SH-SY5Y (cell line): Measurements from ENCODE around the gene PPP1R3E.

Source experiments
- GATA2 ChIP-seq: IDR thresholded peaks from 2 replicates; pipeline ENCODE4 v1.6.1; 2011; ENCODE audit warnings: mild to moderate bottlenecking, low read depth, low read length
- GATA3 ChIP-seq: IDR thresholded peaks from 2 replicates; pipeline ENCODE4 v1.6.1; 2011; ENCODE audit warnings: low read depth, mild to moderate bottlenecking, low read length, moderate library complexity

The PPP1R3E gene

GRCh38 chr14:23294734-23295561 is 7.7 kb downstream of the PPP1R3E start:
- peak; percentile 65 for TF ChIP-seq GATA2
- no peak for TF ChIP-seq GATA3

- no peak for TF ChIP-seq GATA2
- no peak for TF ChIP-seq GATA3
Measured at GRCh38 chr14:23286902-23287479, 15.7 kb downstream of the PPP1R3E start.

DNA sequence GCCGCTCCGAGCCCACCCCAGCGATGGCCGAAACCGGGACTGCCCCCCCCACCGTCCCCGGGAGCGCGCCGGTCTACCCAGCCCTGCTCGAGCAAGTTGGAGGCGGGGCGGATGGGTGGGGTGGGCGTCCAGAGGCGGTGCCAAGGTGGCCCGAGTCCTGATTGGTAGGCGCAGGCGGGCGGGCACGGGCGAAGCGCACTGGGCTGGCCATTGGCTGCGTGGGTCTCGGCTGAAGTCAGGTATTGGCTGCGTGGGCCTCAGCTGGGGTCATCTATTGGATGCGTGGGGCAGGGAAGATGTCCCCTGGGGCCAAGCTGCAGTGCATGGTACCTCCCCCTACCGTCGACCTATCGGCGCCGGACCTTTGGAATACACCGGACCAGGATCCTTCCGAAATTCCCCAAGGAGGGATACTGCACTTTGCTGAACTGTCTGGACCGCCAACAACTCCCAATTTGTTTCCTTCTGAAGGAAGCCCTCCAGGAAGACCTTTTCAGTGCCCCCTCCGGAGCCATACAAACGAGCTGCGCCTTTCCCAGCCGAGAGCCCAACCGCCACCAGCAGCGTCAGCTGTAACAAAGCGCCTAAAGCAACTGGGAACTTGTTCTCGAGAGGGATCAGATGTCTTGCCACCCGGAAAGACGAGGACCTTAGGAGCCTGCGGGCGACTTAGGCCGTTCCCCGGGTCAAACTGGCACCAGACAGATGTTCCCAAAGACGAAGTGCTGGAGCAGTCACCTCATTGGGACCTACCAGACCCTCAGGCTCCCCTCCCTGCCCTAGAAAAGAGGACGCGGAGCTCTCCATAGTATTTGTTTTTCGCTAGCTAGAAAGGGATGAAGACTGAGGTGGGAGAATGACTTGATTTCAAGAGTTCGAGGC is 16.4 kb downstream of the PPP1R3E start, which contains the start of gene HOMEZ:
HOMEZ (minus strand) TSS at position 113 of the 882 bp plus-strand sequence. CDS start 180 bp downstream, outside the sequence.
- TF ChIP-seq GATA2 (no peak), GATA3 (no peak)

DNA sequence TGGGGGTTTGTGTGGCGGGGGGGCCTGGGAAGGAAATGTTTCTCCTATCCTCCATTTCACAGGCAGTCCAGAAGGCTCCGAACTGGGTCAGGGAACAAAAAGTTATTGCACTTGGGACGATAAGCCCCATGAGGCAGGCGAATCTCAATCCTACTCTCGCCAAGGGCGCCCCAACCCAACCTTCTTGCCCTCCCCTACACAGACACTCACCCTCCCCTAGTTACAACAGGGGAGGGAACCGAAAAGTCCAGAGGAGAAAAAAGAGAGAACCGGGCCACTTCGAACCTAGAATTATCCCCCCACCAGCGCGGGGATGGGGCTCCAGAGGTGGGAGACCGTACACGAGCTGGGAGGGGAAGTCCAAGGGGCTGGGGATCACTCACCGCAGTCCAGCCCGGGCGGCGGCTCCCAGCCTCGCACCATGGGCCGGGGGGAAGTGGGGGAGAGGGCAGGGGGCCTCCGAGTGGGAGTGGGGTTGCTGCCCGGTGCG is 17.1 kb downstream of the PPP1R3E start:
- TF ChIP-seq GATA3, result no peak
- no peak for TF ChIP-seq GATA2

DNA sequence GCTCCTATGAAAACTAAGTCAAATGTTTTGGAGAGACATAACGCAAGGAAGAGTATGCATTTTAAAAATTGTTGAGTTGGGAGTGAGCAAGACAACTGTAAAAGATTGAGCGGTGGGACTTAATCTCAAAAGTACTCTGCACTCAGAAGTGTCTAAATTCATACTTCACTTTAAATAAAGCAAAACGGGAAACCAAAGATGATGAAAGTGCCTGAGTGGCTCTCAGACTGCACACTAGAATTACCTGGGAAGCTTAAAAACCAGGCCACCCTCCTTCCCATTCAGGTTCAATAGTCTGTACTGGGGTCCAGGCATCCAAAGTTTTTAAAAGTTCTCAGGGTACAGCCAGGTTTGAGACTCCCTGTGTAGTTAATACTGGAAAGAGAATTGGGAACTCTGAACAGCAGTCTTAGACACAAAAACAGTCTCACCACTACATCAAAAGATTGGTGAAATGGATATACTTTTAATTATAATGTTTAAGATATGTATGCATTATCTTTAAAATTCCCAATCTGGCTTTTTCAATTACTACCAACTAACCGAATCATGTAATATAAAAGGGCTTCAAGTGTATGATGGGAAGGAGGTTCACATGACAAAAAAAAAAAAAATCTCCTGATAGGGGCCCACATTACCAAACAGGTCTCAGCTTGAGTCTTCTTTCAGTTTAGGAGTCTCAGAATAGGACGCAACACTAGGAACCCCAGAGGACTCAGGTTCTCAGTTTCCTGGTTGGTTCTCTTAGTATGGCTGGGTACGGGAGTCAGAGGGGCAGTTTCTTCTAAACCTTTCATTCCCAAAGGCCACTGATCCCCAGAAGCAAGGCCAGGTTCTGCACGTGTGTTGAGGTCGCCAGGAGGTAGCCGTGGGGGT is 17.8 kb downstream of the PPP1R3E start:
- TF ChIP-seq GATA2 (no peak), GATA3 (no peak)

- TF ChIP-seq GATA2 (no peak), GATA3 (no peak)
Measured at GRCh38 chr14:23281247-23281646, 21.4 kb downstream of the PPP1R3E start.

GRCh38 chr14:23277189-23277588 is 25.5 kb downstream of the PPP1R3E start:
- no peak for TF ChIP-seq GATA3
- TF ChIP-seq GATA2, result no peak

DNA sequence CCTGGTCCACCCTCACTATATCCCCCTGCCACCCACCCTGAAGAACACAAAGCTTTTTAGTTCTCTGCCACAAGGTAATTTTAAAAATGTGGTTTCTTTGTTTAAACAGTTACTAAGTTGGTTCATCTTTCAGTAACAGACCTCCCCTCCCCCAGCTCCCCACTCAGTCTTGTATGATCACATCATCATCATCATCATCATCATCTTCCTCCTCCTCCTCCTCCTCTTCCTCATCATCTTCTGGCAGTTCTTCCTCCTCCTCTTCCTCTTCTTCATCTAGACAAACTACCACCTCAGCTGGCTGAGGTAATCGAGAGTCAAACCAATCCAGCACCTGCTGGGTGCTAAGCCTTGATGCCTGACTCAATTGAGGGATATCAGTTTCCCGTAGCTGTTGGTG is 27.2 kb downstream of the PPP1R3E start:
- TF ChIP-seq GATA3, result no peak
- TF ChIP-seq GATA2, result no peak

GRCh38 chr14:23269193-23269592 is 33.5 kb downstream of the PPP1R3E start:
- TF ChIP-seq GATA3 (no peak), GATA2 (no peak)

DNA sequence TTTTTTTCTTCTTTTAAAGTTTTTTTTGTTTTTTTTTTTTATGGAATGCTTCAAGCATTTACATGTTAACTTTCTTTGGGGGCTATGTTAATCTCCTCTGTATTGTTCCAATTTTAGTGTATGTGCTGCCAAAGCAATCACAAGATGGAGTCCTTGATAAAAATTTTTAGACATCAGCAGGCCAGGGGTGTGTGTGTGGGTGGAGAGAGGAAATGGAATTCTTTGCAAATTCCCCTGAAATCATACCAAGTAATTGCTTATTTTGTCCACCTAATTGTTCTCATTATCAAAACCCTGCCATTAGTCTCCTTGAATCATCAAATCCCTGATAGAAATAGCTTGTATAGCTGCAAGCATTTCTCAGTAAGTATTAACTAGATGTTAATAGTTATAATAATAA is 43.2 kb downstream of the PPP1R3E start:
- no peak for TF ChIP-seq GATA3
- TF ChIP-seq GATA2, result no peak

GRCh38 chr14:23258256-23258655 is 44.4 kb downstream of the PPP1R3E start:
- no peak for TF ChIP-seq GATA3
- no peak for TF ChIP-seq GATA2

DNA sequence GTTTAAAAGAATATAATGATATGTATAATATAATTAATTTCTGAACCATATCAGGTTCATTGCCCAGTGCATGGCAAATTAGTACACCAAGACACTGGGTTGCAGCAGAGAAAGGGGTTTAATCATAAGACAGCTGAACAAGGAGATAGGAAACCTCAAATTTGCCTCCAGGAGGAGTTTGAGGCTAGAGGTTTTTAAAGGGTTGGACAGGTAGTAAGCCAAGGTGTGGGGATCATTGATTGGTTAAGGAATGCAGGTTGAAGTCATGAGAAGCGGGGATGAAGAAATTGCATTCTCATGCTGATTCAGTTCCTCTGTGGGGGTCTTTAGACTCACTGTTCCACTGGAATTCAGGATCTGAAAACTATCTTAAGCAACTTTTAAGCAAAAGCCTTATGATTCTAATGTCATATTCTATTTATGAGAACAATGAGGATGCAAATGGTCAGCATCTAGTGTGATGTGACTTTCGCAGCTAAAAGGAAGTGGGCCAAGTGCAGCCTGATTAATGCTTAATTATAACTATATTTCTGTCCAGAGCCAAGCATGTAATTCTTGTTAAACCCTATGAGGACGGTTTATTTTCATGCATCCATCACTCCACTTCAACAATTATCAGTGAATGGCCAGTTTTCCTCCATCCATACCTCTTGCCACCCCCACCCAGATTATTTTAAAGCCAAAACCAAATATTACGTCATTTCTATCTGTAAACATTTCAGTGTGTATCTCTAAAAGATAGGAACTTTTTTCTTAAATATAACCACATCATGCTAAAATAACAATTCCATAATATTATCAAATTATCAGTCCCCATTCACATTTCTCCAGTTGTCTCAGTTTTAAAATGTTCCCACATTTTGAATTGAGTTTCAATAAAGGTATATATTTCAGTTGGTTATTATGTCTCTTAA is 50.0 kb downstream of the PPP1R3E start:
- TF ChIP-seq GATA3 (no peak), GATA2 (no peak)

DNA sequence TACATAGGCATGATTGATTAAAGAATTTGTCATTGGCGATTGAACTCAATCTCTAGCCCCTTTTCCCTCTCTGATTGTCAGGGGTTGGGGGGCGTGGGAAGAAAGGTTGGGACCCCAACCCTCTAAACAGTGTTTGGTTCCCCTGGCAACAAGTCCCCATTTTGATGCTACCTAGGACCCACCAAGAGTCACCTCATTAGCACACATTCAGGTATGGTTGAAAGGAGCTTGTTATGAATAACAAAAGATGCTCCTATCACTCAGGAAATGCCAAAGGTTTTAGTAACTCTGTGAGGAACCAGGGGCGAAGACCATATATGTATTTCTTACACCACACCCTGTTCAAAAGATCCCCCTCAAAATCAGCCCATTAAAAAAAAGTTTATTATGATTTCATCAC is 50.7 kb downstream of the PPP1R3E start:
- TF ChIP-seq GATA3, result no peak
- TF ChIP-seq GATA2, result no peak
